ENCODE results near the gene DICER1.

Gene DICER1

GRCh38 chr14:95123891-95124579 lies 33.3 kb downstream of the DICER1 start:
- H3K79me2 ChIP-seq (ENCODE audit: control insufficient read depth, low read length), result 0 out of 2 replicates have a peak, but pooled peaks cover 2% of the 10 kb centered on the region
- no peak overlapping the region for H3K4me3 ChIP-seq (ENCODE audit: low read length)
- no peak for TF ChIP-seq EZH2phosphoT487 (IDR thresholded peaks at IDR 0.05; ENCODE audit: borderline replicate concordance, low read length)
- TF ChIP-seq CTCF (IDR thresholded peaks at IDR 0.05; ENCODE audit: low read depth, low read length, poor library complexity, severe bottlenecking), result no peak
- H3F3A ChIP-seq (ENCODE audit: control insufficient read depth, insufficient read depth), result no peaks in the 10 kb centered on the region
- no peaks in the 10 kb centered on the region for H3K27me3 ChIP-seq (ENCODE audit: control insufficient read depth, low read length)
- H3K9me3 ChIP-seq (ENCODE audit: control insufficient read depth, insufficient read depth, low read length), result no peaks in the 10 kb centered on the region
- H3K36me3 ChIP-seq (ENCODE audit: control insufficient read depth, low read length), result peaks cover 77% of the 10 kb centered on the region
- H3K4me1 ChIP-seq (ENCODE audit: control insufficient read depth, low read length), result peaks cover 2% of the 10 kb centered on the region; the same call in 1 of the 2 replicates
- no peaks in the 10 kb centered on the region for H3K9me2 ChIP-seq (replicated peaks; ENCODE audit: control insufficient read depth, low read length)
- no peaks in the 10 kb centered on the region for H4K20me1 ChIP-seq (ENCODE audit: control insufficient read depth, insufficient read depth, low read depth, low read length)
- no peak overlapping the region for H3K4me2 ChIP-seq (ENCODE audit: low read length)
- H3K27ac ChIP-seq (ENCODE audit: low read depth, low read length), result no peak overlapping the region

- no peak overlapping the region for H3K4me3 ChIP-seq (ENCODE audit: low read length)
- H3K9me2 ChIP-seq (replicated peaks; ENCODE audit: control insufficient read depth, low read length), result no peaks in the 10 kb centered on the region
- 0 out of 2 replicates have a peak, but pooled peaks cover under 1% of the 10 kb centered on the region for H3F3A ChIP-seq (ENCODE audit: control insufficient read depth, insufficient read depth)
- H3K27ac ChIP-seq (ENCODE audit: low read depth, low read length), result no peak overlapping the region
- H3K79me2 ChIP-seq (ENCODE audit: control insufficient read depth, low read length), result 0 out of 2 replicates have a peak, but pooled peaks cover 2% of the 10 kb centered on the region
- H4K20me1 ChIP-seq (ENCODE audit: control insufficient read depth, insufficient read depth, low read depth, low read length), result no peaks in the 10 kb centered on the region
- no peaks in the 10 kb centered on the region for H3K9me3 ChIP-seq (ENCODE audit: control insufficient read depth, insufficient read depth, low read length)
- peaks cover 76% of the 10 kb centered on the region for H3K36me3 ChIP-seq (ENCODE audit: control insufficient read depth, low read length)
- H3K4me2 ChIP-seq (ENCODE audit: low read length), result no peak overlapping the region
- no peak for TF ChIP-seq EZH2phosphoT487 (IDR thresholded peaks at IDR 0.05; ENCODE audit: borderline replicate concordance, low read length)
- no peaks in the 10 kb centered on the region for H3K27me3 ChIP-seq (ENCODE audit: control insufficient read depth, low read length)
- H3K4me1 ChIP-seq (ENCODE audit: control insufficient read depth, low read length), result peaks cover 2% of the 10 kb centered on the region; the same call in 1 of the 2 replicates
Observed at GRCh38 chr14:95122621-95122945, 34.7 kb downstream of the DICER1 start.

GRCh38 chr14:95121911-95122620 lies 35.3 kb downstream of the DICER1 start:
- no peak for TF ChIP-seq CTCF (IDR thresholded peaks at IDR 0.05; ENCODE audit: low read depth, low read length, poor library complexity, severe bottlenecking)
- Histone ChIP-seq H3K9me3 (ENCODE audit: control insufficient read depth, insufficient read depth, low read length) (no peaks in the 10 kb centered on the region), H3K27ac (ENCODE audit: low read depth, low read length) (no peak overlapping the region), H3K27me3 (ENCODE audit: control insufficient read depth, low read length) (no peaks in the 10 kb centered on the region), H3K4me3 (ENCODE audit: low read length) (no peak overlapping the region), H3F3A (ENCODE audit: control insufficient read depth, insufficient read depth) (peaks cover 4% of the 10 kb centered on the region; the same call in 1 of the 2 replicates), H3K4me2 (ENCODE audit: low read length) (no peak overlapping the region), H3K4me1 (ENCODE audit: control insufficient read depth, low read length) (0 out of 2 replicates have a peak, but pooled peaks cover 2% of the 10 kb centered on the region), H3K36me3 (ENCODE audit: control insufficient read depth, low read length) (peaks cover 76% of the 10 kb centered on the region), H4K20me1 (ENCODE audit: control insufficient read depth, insufficient read depth, low read depth, low read length) (no peaks in the 10 kb centered on the region), H3K79me2 (ENCODE audit: control insufficient read depth, low read length) (0 out of 2 replicates have a peak, but pooled peaks cover 2% of the 10 kb centered on the region), H3K9me2 (replicated peaks; ENCODE audit: control insufficient read depth, low read length) (no peaks in the 10 kb centered on the region)

GRCh38 chr14:95119336-95119735 lies 38.0 kb downstream of the DICER1 start:
- Histone ChIP-seq H3K27ac (ENCODE audit: low read depth, low read length) (no peak overlapping the region), H3K4me3 (ENCODE audit: low read length) (no peak overlapping the region), H3F3A (ENCODE audit: control insufficient read depth, insufficient read depth) (peaks cover 4% of the 10 kb centered on the region; the same call in 1 of the 2 replicates), H3K36me3 (ENCODE audit: control insufficient read depth, low read length) (peaks cover 78% of the 10 kb centered on the region), H3K9me3 (ENCODE audit: control insufficient read depth, insufficient read depth, low read length) (no peaks in the 10 kb centered on the region), H3K4me1 (ENCODE audit: control insufficient read depth, low read length) (no peaks in the 10 kb centered on the region), H4K20me1 (ENCODE audit: control insufficient read depth, insufficient read depth, low read depth, low read length) (no peaks in the 10 kb centered on the region), H3K4me2 (ENCODE audit: low read length) (no peak overlapping the region), H3K9me2 (replicated peaks; ENCODE audit: control insufficient read depth, low read length) (no peaks in the 10 kb centered on the region), H3K27me3 (ENCODE audit: control insufficient read depth, low read length) (no peaks in the 10 kb centered on the region), H3K79me2 (ENCODE audit: control insufficient read depth, low read length) (0 out of 2 replicates have a peak, but pooled peaks cover 2% of the 10 kb centered on the region)
- TF ChIP-seq CTCF (IDR thresholded peaks at IDR 0.05; ENCODE audit: low read depth, low read length, poor library complexity, severe bottlenecking), result no peak

Data from DOHH2 (cell line).